ENCODE measurements around the gene IL10RA.

Gene IL10RA

DNA sequence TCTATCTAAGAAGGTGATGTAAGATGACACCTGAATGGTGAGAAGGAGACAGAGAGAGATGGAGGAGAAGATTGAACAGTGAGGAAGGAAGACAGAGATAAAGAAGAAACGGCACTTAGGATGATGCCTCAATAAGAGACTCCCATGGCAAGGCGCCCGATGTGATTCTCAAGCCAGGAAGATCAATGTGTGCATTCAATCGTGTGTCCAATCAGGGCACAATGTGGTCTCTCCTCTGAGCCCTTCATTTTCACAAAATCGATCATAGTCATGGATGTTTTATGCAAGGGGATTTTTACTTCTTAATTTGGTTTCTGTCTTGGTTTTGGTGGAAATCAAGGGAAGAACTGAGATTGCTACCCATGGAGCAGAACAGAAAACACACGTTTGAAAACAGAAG, 37.1 kb upstream of the IL10RA start:
- DNase-seq (ENCODE audit: insufficient read length), result no peak
- no peak for FAIRE-seq

DNA sequence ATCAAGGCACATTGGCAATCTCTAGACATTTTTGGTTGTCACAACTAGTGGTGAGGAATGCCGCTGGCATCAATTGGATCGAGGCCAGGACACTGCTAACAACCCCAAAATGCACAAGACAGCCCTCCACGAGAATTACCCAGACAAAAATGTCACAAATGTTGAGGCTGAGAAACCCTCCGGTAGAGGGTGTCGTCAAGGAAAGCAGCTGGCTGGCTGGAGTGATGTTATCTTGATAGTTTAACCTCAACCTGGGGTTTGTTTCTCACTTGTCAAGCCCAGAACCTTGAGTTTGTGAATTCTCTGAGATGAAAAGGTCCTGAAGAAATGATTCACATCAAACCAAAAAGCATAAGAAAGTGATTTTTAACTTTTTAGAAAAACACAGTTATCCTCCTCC, 35.9 kb upstream of the IL10RA start:
- DNase-seq (ENCODE audit: insufficient read length), result no peak
- TF ChIP-seq POLR2AphosphoS5 (IDR thresholded peaks at IDR 0.05; ENCODE audit: low read depth, low read length), result no peak
- no peak for TF ChIP-seq POLR2A (IDR thresholded peaks at IDR 0.05; ENCODE audit: low read depth, low read length)
- FAIRE-seq, result peak; percentile 78

More for the DNA sequence above, 37.1 kb upstream of the IL10RA start:
- no peak for TF ChIP-seq POLR2A (IDR thresholded peaks at IDR 0.05; ENCODE audit: low read depth, low read length)
- TF ChIP-seq TAF1 (IDR thresholded peaks at IDR 0.05; ENCODE audit: borderline replicate concordance, low read depth, low read length), result no peak
- TF ChIP-seq POLR2AphosphoS5 (IDR thresholded peaks at IDR 0.05; ENCODE audit: low read depth, low read length), result no peak

DNA sequence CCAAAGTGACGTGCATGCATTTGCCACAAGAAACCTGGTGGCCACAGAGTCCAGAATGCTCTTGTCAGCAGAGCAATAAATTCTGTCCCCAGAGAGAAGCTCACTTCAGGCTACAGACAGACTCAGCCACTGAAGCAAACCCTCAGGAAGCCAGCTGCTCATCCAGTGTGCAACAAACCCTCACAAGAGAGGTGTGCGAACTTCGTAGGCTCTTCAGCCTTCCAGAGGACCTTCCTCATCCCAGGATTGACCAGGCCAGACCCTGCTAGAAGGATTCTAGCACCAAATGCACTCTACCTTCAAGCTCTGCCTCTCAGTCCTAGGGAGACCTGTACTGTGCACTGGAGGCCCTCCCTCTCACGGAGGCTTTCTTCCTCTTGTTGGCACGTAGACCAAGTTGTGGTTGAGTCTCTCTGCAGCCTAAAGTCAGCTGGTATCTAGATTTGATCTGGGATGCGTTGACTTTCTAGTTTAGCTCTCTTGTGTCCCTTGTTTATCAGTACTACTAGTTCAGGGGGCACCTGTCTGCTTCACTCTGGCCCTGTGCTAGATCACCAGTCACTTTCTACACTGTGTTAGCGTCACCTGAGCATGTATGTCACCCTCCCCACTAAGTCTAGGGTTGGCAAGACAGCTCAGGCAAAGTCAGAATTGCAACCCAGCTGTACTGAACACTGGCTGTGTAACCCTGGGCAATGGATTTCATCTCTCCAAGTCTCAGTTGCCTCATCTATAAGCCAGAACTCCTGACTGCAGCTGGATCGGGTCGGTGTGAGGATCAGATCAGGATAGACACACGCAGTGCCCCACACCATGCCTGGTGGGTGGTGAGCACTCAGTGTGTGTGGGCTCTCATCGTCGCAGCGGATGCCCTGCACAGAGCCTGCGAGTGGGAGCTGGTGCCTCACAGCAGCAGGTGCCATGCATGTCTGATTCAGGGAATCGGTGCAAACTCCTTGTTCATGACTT, 34.9 kb upstream of the IL10RA start:
- TF ChIP-seq TAF1 (IDR thresholded peaks at IDR 0.05; ENCODE audit: borderline replicate concordance, low read depth, low read length) (no peak), POLR2A (IDR thresholded peaks at IDR 0.05; ENCODE audit: low read depth, low read length) (no peak), POLR2AphosphoS5 (IDR thresholded peaks at IDR 0.05; ENCODE audit: low read depth, low read length) (no peak)
- FAIRE-seq (peak; percentile 70), DNase-seq (ENCODE audit: insufficient read length) (no peak)

DNA sequence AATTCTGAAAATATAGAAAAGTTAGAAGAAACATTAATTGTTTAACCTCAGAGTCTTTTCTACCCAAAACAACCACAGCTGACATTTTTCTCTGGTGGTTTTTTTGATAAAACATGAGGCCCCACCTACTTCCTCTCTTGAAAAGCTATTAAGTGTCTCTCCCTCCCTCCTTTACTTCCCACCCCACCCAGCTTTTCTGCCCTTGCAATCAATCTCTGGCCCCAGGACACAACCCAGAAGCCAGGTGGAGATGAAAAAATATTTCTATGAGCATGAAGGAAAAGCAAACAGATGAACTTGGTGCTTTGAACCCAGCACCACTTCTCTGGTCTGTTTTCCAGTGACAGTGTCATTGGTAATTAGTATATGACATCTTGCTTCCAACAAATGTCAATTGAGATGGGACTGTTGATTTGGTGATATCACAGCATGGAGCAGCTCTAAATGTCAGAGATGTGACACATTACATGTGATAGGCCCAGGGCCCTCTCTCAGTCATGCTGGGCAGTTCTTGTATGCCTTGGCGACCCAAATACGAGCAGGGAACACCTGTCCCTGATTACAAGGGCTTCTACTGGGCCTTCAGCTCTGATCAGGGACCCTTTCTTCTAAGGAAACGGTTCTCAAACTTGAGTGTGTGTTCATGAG, 33.0 kb upstream of the IL10RA start:
- no peak for FAIRE-seq
- TF ChIP-seq TAF1 (IDR thresholded peaks at IDR 0.05; ENCODE audit: borderline replicate concordance, low read depth, low read length) (no peak), POLR2A (IDR thresholded peaks at IDR 0.05; ENCODE audit: low read depth, low read length) (no peak), POLR2AphosphoS5 (IDR thresholded peaks at IDR 0.05; ENCODE audit: low read depth, low read length) (no peak)
- no peak for DNase-seq (ENCODE audit: insufficient read length)

DNA sequence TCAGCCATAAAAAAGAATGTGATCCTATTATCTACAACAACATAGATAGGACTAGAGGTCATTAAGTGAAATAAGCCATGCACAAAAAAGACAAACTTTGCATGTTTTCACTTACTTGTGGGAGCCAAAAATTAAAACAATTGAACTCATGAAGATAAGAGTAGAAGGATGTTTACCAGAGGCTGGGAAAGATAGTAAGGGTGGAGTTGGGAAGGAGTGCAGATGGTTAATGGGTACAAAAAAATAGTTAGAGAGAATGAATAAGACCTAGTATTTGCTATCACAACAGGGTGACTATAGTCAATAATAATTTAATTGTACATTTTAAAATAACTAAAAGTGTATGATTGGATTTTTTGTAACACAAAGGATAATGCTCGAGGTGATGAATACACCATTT, 27.2 kb upstream of the IL10RA start:
- TF ChIP-seq POLR2AphosphoS5 (IDR thresholded peaks at IDR 0.05; ENCODE audit: low read depth, low read length) (no peak), TAF1 (IDR thresholded peaks at IDR 0.05; ENCODE audit: borderline replicate concordance, low read depth, low read length) (no peak), POLR2A (IDR thresholded peaks at IDR 0.05; ENCODE audit: low read depth, low read length) (no peak)
- no peak for DNase-seq (ENCODE audit: insufficient read length)
- no peak for FAIRE-seq

DNA sequence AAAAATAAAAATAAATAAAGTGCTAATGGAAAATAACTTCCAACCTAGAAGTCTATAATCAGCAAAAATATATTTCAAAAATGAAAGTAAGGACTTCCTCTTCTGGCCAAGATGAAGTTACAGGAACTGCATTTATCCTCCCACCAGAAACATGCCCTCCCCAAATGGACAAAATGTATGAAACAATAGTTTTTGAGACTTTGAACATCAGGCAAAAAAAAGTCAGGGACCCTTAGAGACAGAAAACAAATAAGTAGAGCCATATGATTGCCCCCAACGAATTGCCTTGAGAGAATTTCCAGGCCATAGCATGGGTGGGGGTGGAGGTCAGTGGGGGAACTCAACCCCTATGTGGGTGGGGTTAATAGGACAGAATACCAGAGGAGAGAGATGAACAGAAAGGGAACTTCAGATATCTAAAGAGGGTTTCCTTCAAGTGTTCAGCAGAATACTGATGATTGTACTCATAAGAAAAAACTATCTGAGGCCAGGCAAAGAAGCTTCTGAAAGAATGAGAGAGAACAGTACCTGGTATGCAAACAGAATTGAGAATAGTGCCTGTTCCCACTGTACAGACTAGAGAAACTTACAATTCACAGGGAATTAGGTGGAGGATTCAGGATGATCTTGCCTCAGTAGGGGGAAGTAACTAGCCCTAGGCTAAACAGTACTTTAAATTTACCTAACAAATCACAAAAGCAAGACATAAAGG, 26.6 kb upstream of the IL10RA start:
- DNase-seq (ENCODE audit: insufficient read length), result no peak
- FAIRE-seq, result peak; percentile 91
- TF ChIP-seq POLR2AphosphoS5 (IDR thresholded peaks at IDR 0.05; ENCODE audit: low read depth, low read length) (no peak), POLR2A (IDR thresholded peaks at IDR 0.05; ENCODE audit: low read depth, low read length) (no peak), TAF1 (IDR thresholded peaks at IDR 0.05; ENCODE audit: borderline replicate concordance, low read depth, low read length) (no peak)

DNA sequence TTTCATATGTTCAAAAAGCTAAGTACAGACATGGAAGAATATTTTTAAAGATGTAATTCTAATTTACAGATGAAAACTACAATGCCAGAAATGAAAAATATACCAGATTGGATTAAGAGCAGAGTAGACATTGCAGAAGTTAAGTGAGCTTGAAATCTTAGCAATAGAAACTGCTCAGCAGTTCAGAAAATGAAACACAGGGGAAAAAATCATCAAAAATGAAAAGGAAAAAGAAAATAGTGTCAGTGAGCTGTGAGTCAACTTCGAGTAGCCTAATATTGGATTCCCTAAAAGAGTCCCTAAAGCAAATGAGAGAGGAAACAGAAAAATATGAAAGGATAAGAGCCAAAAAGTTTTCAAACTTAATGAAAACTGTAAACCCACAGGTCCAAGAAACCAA, 25.8 kb upstream of the IL10RA start:
- FAIRE-seq, result peak; percentile 79
- no peak for DNase-seq (ENCODE audit: insufficient read length)
- TF ChIP-seq POLR2AphosphoS5 (IDR thresholded peaks at IDR 0.05; ENCODE audit: low read depth, low read length) (no peak), POLR2A (IDR thresholded peaks at IDR 0.05; ENCODE audit: low read depth, low read length) (no peak)

DNA sequence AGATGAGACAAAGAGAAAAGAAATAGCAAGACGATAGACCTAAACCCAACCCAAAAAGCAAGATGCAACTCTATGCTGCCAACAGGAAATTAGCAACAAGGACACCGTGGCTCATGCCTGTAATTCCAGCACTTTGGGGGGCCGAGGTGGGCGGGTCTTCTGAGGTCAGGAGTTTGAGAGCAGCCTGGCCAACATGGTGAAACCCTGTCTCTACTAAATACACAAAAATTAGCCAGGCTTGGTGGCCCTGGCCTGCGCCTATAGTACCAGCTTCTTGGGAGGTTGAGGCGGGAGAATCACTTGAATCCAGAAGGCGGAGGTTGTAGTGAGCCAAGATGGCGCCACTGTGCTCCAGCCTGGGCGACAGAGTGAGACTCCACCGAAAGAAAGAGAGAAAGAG, 24.3 kb upstream of the IL10RA start:
- DNase-seq (ENCODE audit: insufficient read length) (no peak), FAIRE-seq (peak; percentile 50)
- TF ChIP-seq TAF1 (IDR thresholded peaks at IDR 0.05; ENCODE audit: borderline replicate concordance, low read depth, low read length) (no peak), POLR2AphosphoS5 (IDR thresholded peaks at IDR 0.05; ENCODE audit: low read depth, low read length) (no peak), POLR2A (IDR thresholded peaks at IDR 0.05; ENCODE audit: low read depth, low read length) (no peak)

DNA sequence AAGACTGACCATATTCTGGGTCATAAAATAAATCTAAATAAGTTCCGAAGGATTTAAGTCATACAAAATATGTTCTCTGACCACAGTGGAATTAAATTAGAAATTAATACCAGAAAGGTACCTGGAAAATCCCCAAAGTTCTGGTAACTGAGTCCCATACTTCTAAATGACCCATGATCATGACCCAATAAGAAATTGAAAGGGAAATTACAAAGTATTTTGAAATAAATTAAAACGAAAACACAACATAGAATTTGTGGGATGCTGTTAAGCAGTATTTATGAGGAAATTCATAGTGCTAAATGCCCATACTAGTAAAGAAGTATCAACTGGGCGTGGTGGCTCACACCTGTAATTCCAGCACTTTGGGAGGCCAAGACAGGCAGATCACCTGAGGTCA, 23.4 kb upstream of the IL10RA start:
- no peak for DNase-seq (ENCODE audit: insufficient read length)
- no peak for FAIRE-seq
- TF ChIP-seq POLR2AphosphoS5 (IDR thresholded peaks at IDR 0.05; ENCODE audit: low read depth, low read length) (no peak), POLR2A (IDR thresholded peaks at IDR 0.05; ENCODE audit: low read depth, low read length) (no peak), TAF1 (IDR thresholded peaks at IDR 0.05; ENCODE audit: borderline replicate concordance, low read depth, low read length) (no peak)

DNA sequence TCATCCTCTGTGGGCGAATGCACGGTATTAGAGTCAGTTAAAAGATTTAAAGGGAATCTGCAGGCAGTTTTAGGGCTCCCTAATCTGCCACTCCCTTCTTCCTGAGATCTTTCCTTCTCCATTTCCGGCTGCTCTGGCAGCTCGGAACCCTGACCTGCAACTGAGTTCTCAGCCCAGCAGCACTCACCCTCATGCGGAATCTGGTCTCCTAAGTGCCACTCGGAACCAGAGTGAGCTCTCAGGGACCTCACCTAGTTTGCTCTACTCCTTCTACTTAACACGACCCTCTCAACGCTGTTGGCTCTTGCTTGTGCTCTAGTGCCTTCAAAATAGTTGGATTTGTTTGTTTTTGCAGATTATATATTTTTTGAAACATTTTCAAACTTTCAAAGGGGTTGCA, 19.3 kb upstream of the IL10RA start:
- DNase-seq (ENCODE audit: insufficient read length) (no peak), FAIRE-seq (no peak)
- TF ChIP-seq POLR2AphosphoS5 (IDR thresholded peaks at IDR 0.05; ENCODE audit: low read depth, low read length), result no peak
- no peak for TF ChIP-seq TAF1 (IDR thresholded peaks at IDR 0.05; ENCODE audit: borderline replicate concordance, low read depth, low read length)
- no peak for TF ChIP-seq POLR2A (IDR thresholded peaks at IDR 0.05; ENCODE audit: low read depth, low read length)

DNA sequence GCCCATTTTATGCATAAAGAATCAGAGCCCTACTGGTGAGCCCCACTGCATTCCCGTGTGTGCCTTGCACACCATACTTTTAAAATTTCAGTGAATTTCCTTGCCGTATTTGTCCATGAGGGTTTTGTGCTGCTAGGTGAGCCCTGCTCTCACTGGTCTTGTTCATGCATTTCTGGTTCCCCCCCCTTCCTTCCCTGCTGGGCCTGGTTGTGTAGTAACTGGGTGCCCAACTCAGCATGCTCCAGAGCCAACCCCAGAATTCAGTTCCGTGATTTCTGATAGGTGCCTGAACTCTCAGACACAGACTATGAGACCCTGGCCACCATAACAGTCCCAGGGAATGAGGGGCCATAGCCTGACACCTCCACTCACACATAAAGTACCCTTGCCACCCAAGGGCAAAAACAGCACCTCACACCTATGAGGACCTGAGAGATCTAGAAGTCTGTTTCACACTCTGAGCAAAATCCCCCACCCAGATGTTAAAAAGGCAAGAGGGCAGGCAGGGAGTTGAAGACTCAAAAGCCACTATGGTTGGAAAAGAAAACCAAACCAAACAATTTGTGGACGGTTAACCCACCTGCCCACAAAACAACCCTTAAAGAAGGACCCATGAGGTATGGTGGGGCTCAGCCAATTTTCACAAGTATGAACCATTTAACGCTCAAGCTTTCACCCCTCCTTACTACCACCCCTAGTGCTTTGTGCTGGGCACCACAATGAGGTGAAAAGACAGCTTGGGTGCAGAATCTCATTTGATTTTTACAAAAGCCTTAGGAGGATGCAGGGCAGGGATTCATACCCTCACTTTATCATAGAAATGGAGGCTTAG, 16.8 kb upstream of the IL10RA start:
- FAIRE-seq (no peak), DNase-seq (ENCODE audit: insufficient read length) (no peak)
- TF ChIP-seq POLR2AphosphoS5 (IDR thresholded peaks at IDR 0.05; ENCODE audit: low read depth, low read length) (no peak), TAF1 (IDR thresholded peaks at IDR 0.05; ENCODE audit: borderline replicate concordance, low read depth, low read length) (no peak), POLR2A (IDR thresholded peaks at IDR 0.05; ENCODE audit: low read depth, low read length) (no peak)
